Right kidney (tissue), 1 donor: Measurements from ENCODE around the gene SAFB.

Experiments
- DNase-seq: peaks from one replicate; pipeline ENCODE4 v3.0.0-alpha.2; 2016

SAFB gene

DNA sequence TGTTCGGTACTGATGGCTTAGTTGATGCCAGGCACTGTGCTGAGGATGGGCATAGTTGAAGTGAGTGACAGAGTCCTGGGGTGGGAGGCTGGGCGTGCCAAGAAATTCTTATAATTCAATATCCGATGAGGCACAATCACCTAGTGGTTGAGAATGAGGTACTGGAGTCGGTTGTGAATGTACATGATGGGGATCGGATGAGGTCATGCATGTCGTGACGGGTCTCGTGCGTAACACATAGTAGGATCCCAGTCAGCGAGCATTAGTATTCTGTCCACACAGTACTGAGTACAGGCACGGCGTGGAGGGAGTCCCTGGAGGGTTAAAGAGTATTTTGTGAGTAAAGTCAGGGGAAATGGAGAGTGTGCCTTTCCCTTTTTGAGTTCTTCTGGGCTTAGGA is 2.8 kb downstream of the SAFB start:
- no peak for DNase-seq

- no peak for DNase-seq
Observed at GRCh38 chr19:5627395-5627904, 4.6 kb downstream of the SAFB start.

GRCh38 chr19:5628461-5628860 is 5.6 kb downstream of the SAFB start:
- DNase-seq: no peak

DNA sequence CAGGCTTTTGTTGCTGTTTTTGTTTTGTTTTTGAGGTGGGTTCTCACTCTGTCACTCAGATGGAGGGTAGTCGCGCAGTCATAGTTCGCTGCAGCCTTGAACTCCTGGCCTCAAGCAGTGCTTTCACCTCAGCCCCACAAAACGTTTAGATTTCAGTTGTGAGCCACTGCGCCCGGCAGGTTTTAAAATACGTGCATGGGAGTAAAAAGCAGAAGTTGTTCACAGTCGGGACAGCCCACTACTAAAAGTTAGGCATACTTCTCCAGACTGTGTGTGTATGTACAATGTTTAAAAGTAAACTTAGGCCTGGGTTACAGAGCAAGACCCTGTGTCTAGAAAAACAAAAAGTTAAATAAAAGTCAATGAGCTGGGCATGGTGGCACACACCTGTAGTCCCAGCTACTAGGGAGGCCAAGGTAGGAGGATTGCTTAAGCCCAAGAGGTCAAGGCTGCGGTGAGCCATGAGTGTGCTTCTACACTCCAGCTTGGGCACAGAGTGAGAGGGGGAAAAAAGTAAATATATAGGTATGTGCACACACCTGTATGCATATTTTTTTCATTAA is 6.1 kb downstream of the SAFB start:
- no peak for DNase-seq

- no peak for DNase-seq
Observed at GRCh38 chr19:5631567-5632240, 8.8 kb downstream of the SAFB start.

DNA sequence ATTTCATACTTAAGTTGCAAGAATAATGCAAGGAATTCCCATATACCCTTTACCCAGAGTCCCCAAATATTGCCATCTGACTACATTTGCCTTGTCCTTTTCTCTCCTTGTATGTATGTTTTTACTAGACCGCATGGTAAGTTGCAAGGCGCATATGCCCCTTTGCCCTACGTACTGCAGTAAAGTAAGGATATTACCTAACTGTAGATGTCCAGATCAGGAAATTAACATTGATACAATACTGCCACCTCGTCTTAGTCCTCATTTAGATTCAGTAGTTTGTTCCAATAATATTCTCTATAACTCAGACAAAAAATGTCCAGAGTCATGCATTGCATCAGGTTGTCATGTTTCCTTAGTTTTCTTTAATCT is 9.3 kb downstream of the SAFB start:
- DNase-seq: no peak

DNA sequence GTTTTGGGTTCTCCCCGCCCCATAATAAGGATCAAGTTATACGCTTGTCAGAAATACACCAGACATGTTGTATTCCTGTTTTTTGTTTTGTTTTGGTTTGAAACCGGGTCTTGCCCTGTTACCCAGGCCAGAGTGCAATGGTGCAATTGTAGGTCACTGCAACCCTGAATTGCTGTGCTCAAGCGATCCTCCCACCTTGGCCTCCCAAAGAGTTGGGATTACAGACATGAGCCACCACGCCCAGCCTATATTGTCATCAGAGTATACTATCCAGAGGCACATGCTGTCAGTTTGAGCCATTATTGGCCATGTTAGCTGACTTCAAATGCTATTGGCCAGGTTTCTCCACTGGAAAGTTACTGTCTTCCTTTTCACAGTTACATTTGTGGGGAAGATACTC is 9.8 kb downstream of the SAFB start:
- no peak for DNase-seq

GRCh38 chr19:5635427-5635826 is 12.5 kb downstream of the SAFB start:
- DNase-seq: no peak

DNA sequence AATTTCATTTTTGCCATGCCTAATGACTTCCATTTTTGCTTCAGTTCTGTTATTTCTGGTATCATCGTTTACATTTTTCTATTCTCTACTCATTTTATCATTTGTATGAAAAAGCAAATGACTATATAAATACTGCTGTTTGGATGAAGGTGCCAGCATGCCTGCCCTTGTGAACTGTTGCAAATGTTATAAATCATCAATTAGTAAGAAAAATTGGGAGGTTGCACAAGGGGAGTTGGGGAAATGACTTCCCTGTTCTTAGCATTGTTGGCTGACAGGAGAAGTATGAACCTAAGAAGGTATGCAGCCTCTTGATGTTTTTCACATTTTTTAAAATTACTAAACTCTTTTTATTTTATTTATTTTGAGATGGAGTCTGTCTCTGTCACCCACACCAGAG is 15.1 kb downstream of the SAFB start:
- no peak for DNase-seq

GRCh38 chr19:5641171-5641570 is 18.3 kb downstream of the SAFB start:
- no peak for DNase-seq

- DNase-seq: no peak
Observed at GRCh38 chr19:5642204-5642603, 19.3 kb downstream of the SAFB start.

DNA sequence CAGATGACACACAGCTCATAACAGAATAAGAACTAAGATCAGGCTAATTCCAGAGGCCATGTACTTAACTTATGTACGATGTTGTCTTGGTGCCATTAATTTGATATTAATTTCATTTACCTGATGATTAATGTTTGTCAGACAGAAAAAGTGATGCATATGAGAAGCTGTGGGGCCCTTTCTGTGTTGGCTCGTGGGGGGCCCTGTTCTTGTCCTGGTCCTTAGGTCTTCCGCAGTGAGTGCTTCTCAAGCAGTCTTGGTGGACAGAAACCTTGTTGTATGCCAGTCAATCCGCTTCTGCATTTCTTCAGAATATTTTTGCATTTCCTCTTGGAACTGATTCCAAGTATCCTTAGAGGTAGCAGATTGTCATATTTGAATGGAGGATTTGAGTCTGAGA is 20.2 kb downstream of the SAFB start:
- no peak for DNase-seq

DNA sequence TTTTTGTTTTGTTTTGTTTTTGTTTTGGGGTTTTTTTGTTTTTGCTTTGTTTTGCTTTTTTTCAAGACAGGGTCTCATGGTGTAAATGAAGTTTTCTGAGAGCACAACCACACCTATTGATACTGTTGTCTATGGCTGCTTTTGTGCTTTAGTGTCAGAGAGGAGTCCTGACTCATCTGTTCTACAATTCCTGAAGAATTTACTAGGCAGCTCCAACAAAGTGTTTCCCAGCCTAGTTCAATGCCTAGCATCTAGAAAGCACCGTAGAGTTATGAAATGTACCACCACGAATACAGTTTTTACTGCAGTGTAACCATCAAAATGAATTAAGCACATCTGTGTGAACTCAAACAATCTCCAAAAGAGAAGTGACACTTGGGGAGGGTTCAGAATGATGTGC is 21.2 kb downstream of the SAFB start:
- DNase-seq: no peak

GRCh38 chr19:5645409-5645808 is 22.5 kb downstream of the SAFB start:
- no peak for DNase-seq

DNA sequence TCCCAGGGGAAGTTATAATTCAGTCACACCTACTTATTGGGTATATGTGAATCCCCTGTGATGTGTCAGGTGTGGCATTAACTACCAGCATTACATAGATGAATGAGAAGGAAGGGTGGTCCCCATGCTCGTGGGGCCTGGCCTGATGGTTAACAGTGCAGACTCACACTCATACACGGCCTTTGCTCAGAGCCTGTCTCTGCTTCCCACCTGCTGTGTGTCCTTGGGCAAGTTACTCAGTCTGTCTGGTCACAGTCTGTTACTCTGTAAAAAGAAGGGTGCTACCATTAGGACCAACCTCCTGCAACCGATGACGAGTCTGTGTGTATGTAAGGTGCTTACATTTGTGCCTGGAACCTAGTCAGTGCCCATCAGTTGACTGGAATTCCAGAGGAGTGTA is 23.8 kb downstream of the SAFB start:
- no peak for DNase-seq

- DNase-seq: no peak
Observed at GRCh38 chr19:5648464-5648863, 25.6 kb downstream of the SAFB start.

- no peak for DNase-seq
Observed at GRCh38 chr19:5651361-5651760, 28.5 kb downstream of the SAFB start.

- DNase-seq: no peak
Observed at GRCh38 chr19:5652261-5652660, 29.4 kb downstream of the SAFB start.

- DNase-seq: no peak
Observed at GRCh38 chr19:5654931-5655330, 32.0 kb downstream of the SAFB start.

DNA sequence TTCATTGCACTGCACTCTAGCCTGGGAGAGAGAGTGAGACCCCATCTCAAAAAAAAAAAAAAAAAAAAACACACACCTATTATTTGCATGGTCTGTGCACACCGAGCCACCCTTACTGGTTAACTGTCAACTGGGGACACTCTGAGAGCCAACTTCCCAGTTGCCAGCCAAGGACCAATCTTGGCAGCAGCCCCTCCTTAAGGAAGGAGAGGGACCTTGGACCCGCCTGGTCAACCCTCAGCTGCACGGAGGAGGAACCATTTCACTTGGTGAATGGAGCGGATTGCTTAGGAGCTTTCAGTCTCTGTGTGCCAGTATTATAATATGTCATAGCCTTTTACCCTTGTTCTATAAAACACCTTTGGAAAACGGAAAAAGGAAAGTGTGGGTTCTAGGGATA is 32.5 kb downstream of the SAFB start:
- DNase-seq: no peak

- DNase-seq: no peak
Observed at GRCh38 chr19:5661483-5661882, 38.6 kb downstream of the SAFB start.

GRCh38 chr19:5663904-5664303 is 41.0 kb downstream of the SAFB start:
- no peak for DNase-seq

DNA sequence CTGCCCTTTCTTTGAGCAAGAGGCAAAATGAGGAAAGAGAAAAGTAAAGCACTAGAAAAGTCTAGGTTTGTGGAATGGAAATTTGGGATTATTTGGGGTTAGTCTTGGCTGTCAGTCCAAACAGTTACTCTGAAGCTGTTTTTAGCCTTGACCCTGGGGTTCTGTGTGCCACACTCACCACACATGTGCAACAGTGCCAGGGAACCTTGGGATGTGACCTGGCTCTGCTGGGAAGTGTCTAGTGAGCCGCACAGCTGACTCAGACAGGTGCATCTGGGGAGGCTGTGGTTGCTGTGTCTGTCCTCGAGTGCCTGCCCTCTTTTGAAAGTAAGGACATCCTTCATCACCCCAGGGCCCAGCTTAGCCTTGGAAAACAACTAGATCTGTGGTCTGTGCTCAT is 41.6 kb downstream of the SAFB start:
- no peak for DNase-seq

GRCh38 chr19:5665781-5666513 is 43.1 kb downstream of the SAFB start:
- DNase-seq: no peak
